Iris pigment epithelial cell (primary cell): ENCODE measurements around the gene MESP1.
A peak's percentile ranks its signal among the peaks of the same experiment; 100 is the strongest.
"Not testable (repeated sequence)": the region's sequence is repeated elsewhere in the genome, so short reads cannot be mapped to it uniquely, and the experiment has no call there.

Experiments
- DNase-seq: peaks from one replicate; pipeline ENCODE4 v3.0.0-alpha.2; 2011; ENCODE audit warnings: low read depth

Gene MESP1, protein sequence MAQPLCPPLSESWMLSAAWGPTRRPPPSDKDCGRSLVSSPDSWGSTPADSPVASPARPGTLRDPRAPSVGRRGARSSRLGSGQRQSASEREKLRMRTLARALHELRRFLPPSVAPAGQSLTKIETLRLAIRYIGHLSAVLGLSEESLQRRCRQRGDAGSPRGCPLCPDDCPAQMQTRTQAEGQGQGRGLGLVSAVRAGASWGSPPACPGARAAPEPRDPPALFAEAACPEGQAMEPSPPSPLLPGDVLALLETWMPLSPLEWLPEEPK

DNA sequence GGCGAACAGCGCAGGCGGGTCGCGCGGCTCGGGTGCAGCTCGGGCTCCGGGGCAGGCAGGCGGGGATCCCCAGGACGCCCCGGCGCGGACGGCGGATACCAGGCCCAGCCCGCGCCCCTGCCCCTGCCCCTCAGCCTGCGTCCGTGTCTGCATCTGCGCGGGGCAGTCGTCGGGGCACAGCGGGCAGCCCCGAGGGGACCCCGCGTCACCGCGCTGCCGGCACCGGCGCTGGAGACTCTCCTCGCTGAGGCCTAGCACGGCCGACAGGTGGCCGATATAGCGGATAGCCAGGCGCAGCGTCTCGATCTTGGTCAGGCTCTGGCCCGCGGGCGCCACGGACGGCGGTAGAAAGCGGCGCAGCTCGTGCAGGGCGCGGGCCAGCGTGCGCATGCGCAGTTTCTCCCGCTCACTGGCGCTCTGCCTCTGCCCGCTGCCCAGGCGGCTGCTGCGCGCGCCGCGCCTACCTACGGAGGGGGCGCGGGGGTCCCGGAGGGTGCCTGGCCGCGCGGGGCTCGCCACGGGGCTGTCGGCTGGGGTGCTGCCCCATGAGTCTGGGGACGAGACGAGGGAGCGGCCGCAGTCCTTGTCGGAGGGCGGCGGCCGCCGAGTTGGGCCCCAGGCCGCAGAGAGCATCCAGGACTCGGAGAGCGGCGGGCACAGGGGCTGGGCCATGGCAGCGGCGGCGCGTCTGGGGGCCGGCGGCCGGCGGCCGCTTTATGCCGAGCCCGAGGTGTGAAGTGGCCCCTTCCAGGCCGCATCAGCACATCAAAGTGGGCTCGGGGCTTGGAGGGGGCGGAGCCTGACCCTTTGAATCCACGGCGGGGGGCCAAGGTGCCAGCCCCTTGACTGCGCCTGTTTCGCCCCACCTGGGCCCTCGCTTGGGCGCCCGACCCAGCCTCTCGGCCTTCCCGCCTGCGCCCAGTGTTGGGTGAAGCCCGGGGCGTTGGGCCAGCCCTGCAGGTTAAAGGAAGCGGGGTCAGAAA lies at the start of gene MESP1:
MESP1 (minus strand) TSS at position 690 of the 983 bp plus-strand sequence; CDS start at position 672, 18 bp downstream.
- DNase-seq: peak; percentile 86

DNA sequence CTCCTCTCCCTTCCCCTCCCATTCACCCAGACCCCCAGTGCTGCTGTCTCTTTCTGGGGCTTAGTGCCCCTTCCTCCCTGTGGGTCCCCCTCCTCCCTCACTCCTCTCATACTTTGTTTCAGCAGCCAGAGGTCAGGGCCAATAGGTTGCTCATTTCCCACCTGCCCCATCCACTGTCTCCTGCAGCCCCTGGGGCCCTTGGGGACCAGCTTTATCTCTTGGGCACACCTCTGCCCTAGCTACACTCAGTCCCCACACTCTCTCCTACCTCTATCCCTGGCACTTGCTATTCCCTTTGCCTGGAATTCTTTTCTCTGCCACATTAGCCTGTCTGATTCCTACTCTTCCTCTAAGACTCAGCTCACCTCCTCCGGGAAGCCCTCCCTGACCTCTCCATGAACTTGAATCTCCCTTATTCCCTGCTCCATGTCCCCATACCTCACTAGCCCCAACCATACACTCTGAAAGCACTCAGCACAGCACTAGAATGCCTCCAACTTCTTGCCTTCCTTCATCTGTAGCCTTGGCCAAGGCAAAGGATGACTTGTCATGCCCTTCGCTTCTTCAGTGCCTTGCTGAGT lies 49.0 kb upstream of the MESP1 start:
- DNase-seq: no peak

- DNase-seq: no peak
Measured at GRCh38 chr15:89799011-89799911, 48.2 kb upstream of the MESP1 start.

DNA sequence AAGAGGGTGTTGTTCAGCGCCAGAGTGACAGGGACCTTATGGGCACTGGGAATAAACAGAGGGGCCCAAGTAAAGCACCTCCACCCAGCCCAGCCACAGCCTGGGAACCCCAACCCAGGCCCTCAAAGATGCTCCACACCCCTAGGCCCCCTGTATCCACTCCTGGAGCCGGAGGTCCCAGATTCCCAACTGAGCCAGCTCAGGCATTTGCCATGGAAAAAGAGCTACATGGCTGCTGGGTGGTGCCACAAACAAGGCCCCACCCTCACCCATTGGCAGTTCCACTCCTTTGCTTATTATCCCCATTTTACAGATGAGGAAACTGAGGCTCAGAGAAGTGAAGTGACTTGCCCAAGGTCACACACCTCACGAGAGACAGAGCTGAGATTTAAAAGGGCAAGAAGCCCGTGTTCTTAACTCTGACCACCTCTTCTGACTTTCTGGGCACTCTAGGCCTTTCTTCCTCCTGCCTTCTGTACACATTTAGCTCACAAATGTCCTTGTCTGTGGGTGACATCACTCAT lies 46.7 kb upstream of the MESP1 start:
- no peak for DNase-seq

DNA sequence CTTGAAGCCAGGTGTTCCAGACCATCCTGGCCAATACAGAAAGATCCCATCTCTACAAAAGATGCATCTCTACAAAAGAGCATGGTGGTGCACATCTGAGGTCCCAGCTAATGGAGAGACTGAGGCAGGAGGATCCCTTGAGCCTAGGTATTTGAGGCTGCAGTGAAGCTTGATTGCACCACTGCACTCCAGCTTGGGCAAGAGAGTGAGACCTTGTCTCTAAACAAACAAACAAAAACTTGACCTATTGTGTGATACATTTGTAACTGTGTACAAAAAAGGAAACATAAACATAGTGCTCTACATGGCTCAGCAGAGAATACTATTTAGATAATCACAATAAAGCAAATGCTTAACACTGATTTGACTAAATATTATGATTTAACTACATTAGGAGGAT lies 44.9 kb upstream of the MESP1 start:
- DNase-seq: no peak

DNA sequence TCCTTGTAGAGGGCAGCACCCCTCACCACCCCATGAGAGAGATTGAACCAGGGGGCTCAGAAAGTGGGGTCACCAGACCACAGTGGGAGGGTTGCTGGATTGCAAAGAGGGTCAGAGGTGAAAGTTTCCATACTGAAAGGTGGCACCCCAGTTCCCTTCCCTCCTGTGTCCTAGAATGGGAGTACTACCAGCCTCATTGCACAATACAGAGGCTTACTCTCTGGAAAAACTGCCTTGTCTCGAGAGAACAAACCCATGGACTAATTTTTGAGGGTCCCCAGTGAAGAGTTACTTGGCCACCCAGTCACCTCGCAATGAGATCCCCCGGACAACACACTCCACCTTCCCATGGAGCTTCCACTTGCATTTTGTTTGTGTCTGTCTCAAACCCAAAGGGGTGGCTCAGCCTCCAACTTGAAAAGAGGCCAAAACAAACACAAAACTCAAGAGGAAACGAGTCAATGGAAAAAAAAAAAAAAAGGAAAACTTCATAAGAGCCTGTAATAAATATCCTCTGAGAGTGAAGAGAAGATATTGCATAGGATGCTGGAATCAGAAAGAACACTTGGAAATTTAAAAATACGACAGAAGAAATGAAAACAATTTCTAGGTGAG lies 43.7 kb upstream of the MESP1 start:
- DNase-seq: peak; percentile 78

DNA sequence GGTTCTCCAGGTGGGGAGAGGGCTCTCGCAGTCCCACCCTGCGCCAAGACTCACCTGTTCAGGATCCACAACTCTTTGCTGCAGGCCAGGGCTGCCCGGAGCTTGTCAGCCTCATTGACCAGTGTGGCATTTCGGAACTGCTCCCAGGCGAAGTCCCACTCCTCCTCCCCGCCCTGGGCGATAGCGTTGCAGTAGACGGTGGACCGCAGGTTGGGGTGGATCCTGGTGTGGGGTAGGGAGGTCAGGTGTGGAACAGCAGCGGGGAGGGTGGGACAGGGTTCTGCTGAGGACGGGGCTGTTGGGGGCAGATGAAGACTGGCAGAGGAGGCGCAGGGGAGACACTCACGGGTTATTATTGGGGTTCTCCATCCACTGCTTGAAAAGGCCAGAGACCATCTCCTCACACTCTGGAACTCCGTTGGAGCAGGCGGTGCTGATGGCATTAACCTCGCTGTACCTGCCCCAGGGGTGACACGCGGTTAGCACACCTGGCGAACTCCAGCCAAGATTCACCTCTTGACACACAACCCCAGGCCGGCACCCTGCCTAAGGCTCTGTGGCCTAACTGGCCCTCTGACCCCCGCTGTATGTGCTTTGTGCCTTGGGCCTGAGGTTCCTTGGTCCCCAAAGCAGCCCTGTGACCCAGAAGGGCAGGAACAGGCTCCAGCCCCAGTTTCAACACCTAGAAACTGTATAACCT lies 41.2 kb upstream of the MESP1 start:
- no peak for DNase-seq

DNA sequence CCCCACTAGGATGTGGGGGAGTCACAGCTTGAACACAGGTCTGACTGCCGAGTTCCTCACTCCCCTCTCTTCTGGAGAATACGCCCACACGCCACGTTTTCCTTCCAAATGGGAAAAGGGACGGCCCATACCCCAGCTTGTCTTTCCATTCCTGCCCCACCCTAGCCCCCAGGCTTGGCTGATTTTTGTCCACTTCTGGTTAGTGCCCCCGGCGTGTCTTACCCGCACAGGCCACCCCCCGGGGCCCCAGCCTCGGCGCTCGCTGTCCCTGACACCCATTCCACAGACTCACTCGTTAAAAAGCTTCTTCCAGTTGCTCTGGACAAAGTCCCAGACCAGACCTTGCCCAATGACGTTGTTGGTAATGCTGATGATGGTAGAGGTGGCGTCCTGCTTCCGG lies 39.6 kb upstream of the MESP1 start:
- no peak for DNase-seq

GRCh38 chr15:89790206-89790605 lies 39.2 kb upstream of the MESP1 start:
- DNase-seq: no peak

- not testable (repeated sequence) for DNase-seq
Measured at GRCh38 chr15:89788585-89788984, 37.5 kb upstream of the MESP1 start.

DNA sequence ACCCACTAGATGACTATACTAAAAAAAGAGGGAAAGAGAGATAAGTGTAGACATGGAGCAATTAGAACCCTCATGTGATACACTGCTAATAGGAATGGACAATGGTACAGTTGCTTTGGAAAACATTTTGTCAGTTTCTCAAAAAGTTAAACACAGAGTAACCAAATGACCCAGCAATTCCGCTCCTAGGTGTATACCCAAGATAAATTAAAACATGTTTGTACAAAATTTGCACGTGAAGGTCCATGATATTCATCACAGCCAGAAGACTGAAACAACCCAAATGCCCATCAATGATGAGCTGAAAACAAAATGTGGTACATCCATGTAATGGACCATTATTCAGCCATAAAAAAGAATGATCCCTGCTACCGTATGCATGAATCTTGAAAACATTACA lies 36.9 kb upstream of the MESP1 start:
- DNase-seq: no peak

DNA sequence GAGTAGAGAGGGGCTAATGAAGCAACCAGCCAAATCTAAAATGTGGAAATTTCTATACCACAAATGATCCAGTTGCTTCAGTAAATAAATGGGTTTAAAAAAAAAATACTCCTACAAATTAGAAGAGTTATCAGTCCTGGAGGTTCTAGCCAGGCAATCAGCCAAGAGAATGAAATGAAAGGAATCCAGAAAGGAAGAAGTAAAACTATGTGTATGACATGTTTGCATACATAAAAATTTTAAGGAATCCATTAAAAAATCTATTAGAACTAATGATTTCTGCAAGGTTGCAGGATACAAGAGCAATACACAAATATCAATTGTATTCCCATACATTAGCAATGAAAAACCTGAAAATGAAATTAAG lies 34.7 kb upstream of the MESP1 start:
- peak; percentile 73 for DNase-seq

- DNase-seq: no peak
Measured at GRCh38 chr15:89785064-89785773, 34.2 kb upstream of the MESP1 start.

DNA sequence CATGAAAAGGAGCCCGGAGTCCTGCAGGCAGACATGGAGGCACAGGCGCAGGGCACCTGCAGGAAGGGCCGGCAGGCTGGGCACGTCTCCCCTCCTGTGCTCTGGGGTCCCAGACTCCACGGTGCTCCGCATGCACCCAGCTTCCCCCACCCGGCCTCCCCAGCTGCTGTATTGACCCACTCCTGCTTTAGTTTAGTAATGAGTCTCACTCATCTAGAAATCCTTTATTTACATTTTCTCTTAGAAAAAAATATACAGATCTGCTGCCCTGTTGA lies 33.6 kb upstream of the MESP1 start:
- no peak for DNase-seq

DNA sequence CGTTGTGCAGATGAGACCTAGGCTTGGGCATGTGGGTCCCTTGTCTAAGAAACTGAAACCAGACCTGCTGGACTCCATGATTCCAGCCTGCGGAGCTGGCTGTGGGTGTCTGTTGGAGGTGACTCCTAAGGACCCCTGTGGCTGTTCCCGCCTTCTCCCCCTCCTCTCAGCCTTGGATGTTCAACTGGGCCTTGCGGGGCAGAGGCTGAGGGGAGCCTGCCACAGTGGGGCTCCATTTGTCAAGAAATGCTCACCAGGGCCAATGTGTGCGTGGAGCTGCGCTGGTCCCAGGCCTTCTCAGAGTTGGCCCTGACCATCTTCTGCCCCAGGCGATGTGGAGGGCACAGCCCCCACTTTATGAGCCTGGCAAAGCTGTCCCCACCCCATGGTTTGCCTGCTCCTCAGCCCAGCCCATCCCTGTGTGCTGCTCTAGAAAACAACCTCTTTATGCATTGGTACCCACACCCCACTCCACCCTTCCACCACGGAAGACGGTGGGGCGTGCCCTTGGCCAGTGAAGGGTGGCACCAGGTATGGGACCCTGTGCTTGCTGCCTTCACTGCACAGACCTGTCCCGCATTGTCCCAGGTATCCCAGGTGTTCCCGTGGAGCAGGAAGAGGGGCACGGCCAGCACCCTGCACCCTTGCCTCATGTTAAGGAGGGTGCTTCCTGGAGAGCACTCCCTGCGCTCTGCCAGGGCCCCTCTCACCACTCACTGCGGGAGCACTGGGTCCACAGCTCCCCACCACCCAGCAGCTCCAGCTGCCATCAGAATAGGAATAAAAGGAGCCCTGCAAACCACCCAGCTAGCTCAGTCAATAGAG lies 33.0 kb upstream of the MESP1 start:
- DNase-seq: no peak

DNA sequence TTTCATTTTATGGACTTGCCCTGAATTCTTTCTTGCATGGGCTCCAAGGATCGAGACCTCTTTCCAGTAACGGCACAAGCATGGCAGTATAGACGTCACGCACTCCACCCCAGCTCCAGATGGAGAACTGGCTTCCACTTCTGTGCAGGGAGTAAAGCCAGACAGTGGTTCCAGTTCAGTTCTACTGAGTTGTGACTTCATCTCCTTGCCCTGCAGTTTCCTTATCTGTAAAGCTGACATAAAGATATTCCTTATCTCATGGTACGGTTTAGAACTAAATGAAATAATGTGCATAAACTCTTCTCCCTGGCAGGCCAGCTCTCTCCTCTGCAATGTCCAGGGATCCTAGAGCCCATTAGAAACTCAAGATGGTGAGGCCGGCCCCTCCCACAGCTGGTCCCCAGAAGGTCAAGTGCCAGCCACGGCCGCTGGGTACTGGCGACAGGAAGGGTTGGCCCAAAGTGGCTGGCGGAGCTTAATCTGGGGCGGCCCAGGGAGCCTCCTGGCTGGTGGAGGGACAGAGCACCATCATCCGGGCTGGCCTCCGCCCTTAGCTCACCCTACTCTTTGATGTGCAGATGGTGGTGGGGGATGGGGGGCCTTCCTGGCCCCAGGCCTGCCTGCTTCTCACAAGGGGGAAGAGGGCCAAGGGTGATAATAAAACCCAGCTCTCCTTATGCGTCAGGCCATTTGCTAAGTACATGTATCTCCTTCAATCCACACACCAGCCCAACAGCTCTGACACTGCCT lies 32.2 kb upstream of the MESP1 start:
- DNase-seq: no peak

DNA sequence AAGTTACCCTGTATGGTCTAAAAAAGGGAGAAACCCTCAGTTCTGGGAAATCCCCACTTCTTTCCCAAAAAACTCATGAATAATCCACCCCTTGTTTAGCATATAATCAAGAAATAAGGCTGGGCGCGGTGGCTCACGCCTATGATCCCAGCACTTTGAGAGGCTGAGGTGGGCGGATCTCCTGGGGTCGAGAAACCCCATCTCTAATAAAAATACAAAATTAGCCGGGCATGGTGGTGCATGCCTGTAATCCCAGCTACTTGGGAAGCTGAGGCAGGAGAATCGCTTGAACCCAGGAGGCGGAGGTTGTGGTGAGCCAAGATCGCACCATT lies 31.5 kb upstream of the MESP1 start:
- DNase-seq: not testable (repeated sequence)

DNA sequence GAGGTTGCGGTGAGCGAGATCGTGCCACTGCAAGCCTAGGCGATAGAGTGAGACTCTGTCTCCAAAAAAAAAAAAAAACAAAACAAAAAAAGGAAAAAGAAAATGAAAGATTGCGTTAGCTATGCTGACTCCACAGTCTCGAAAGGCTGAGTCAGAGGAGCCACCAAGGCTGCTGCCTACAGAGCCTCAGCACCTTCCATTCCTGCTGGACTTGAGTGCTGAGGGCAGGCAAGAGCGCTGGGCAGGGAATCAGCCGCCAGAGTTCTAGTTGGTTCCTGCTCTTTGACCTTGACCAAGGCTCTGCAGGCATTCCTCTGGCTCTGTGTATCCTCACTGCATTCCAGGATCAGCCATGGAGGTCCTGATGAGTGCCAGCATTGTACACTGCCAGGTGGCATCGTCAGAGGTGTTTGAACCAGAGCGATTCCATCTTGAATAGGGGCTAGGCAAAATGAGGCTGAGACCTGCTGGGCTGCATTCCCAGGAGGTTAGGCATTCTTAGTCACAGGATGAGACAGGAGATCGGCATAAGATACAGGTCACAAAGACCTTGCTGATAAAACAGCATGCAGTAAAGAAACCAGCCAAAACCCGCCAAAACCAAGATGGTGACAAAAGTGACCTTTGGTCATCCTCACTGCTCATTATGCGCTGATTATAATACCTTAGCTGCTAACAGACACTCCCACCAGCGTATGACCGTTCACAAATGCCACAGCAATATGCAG lies 31.0 kb upstream of the MESP1 start:
- peak; percentile 78 for DNase-seq
